Central memory CD8-positive, alpha-beta T cell (primary cell): ENCODE measurements around the gene ITGAD.
A peak's percentile ranks its signal among the peaks of the same experiment; 100 is the strongest.

Source experiments
- ATAC-seq: fragments of 150-1000 bp; cut with Tn5 transposase; replicated peaks from 2 replicates; pipeline ENCODE4 v1.10.0; 2022; ENCODE audit warnings: mild to moderate bottlenecking, moderate FRiP score, moderate number of reproducible peaks; ENCODE audit not compliant: poor library complexity, severe bottlenecking; ENCODE audit errors: extremely low read depth
- DNase-seq, 2 donors: peaks; one replicate each; pipeline ENCODE4 v3.0.0; 2021; ENCODE audit warnings: low spot score in 2 of 2
- H3K27ac Mint-ChIP-seq: one replicate; pipeline ENCODE4 v1.8.0; 2022; ENCODE audit warnings: low read depth, mild to moderate bottlenecking, moderate library complexity, mixed read lengths
- H3K27me3 Mint-ChIP-seq: one replicate; pipeline ENCODE4 v1.8.0; 2022; ENCODE audit warnings: mixed read lengths
- H3K36me3 Mint-ChIP-seq: one replicate; pipeline ENCODE4 v1.8.0; 2022; ENCODE audit warnings: mild to moderate bottlenecking, moderate library complexity, mixed read lengths; ENCODE audit not compliant: insufficient read depth
- H3K4me1 Mint-ChIP-seq: one replicate; pipeline ENCODE4 v1.8.0; 2022; ENCODE audit warnings: mixed read lengths
- H3K4me3 Mint-ChIP-seq: one replicate; pipeline ENCODE4 v1.8.0; 2022; ENCODE audit warnings: mild to moderate bottlenecking, moderate library complexity, mixed read lengths
- H3K9me3 Mint-ChIP-seq: one replicate; pipeline ENCODE4 v1.8.0; 2022; ENCODE audit warnings: mixed read lengths

ITGAD gene

GRCh38 chr16:31452631-31453106, 59.5 kb downstream of the ITGAD start:
- ATAC-seq (no peak), DNase-seq (no peak)
- Mint-ChIP-seq H3K4me3 (no peak overlapping the region), H3K4me1 (peaks cover 33% of the 10 kb centered on the region), H3K36me3 (no peaks in the 10 kb centered on the region), H3K9me3 (no peaks in the 10 kb centered on the region), H3K27me3 (no peaks in the 10 kb centered on the region), H3K27ac (no peak overlapping the region)

GRCh38 chr16:31453255-31454204, 60.4 kb downstream of the ITGAD start:
- Mint-ChIP-seq H3K4me1 (peaks cover 39% of the 10 kb centered on the region), H3K9me3 (no peaks in the 10 kb centered on the region), H3K27me3 (no peaks in the 10 kb centered on the region), H3K4me3 (no peak overlapping the region), H3K27ac (peak overlapping the region; percentile 6), H3K36me3 (peaks cover 7% of the 10 kb centered on the region)
- DNase-seq (no peak), ATAC-seq (no peak)

- ATAC-seq (no peak), DNase-seq (no peak)
- Mint-ChIP-seq H3K9me3 (no peaks in the 10 kb centered on the region), H3K27ac (no peak overlapping the region), H3K4me1 (peaks cover 43% of the 10 kb centered on the region), H3K4me3 (no peak overlapping the region), H3K36me3 (peaks cover 16% of the 10 kb centered on the region), H3K27me3 (no peaks in the 10 kb centered on the region)
These were observed 62.6 kb downstream of the ITGAD start for GRCh38 chr16:31455601-31456314.

GRCh38 chr16:31456988-31457360, 63.8 kb downstream of the ITGAD start:
- H3K4me3 Mint-ChIP-seq, result no peak overlapping the region
- H3K36me3 Mint-ChIP-seq, result peaks cover 18% of the 10 kb centered on the region
- ATAC-seq (no peak), DNase-seq (no peak)
- H3K9me3 Mint-ChIP-seq, result no peaks in the 10 kb centered on the region
- peak overlapping the region; percentile 94 for H3K27ac Mint-ChIP-seq
- no peaks in the 10 kb centered on the region for H3K27me3 Mint-ChIP-seq
- H3K4me1 Mint-ChIP-seq, result peaks cover 39% of the 10 kb centered on the region

GRCh38 chr16:31458073-31458843, 65.1 kb downstream of the ITGAD start:
- peak; percentile 45 to 67 for DNase-seq
- peaks cover 38% of the 10 kb centered on the region for H3K4me1 Mint-ChIP-seq
- no peaks in the 10 kb centered on the region for H3K27me3 Mint-ChIP-seq
- H3K36me3 Mint-ChIP-seq, result peaks cover 22% of the 10 kb centered on the region
- peak overlapping the region; percentile 94 for H3K27ac Mint-ChIP-seq
- H3K9me3 Mint-ChIP-seq, result no peaks in the 10 kb centered on the region
- peak; percentile 21 for ATAC-seq
- peak overlapping the region; percentile 88 for H3K4me3 Mint-ChIP-seq

DNA sequence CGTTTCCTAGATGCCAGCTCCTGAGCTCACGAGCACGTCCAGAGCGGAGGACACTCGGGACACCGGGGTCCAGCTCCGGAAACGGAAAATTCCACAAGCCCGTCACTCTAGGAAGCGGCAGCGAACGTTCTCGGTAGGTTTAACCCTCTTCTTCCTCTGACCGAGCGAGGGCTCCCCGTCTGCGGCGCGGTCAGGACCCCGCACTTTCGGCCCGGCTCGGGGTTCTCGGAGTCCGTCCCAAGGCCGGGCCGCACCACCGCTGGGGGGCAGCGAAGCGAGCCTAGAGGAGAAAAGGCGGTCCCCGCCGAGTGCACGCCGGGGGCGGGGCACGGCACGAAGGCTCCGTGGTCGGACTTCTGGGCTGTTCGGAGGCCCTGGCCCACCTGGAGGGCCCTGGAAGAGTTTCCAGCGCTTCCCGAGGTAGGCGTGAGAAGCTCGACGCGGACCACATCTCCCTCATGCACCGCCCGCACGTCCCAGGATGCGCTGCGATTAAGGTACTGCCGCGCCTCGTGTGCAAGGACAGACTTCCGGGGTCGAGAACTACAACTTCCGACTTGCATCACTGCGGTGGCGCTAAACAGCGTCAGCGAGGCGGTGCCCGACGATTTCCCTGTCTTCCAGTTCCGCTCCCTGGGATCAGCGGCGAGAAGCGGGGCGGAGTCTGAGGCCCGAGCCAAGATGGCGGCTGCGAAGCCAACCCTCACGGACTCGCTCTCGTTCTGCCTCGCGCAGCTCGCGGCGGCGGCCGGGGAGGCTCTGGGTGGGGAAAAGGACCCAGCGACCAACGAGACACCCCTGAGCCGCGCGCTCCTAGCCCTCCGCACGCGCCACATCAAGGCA, 65.9 kb downstream of the ITGAD start, which contains the start of gene ARMC5:
ARMC5 (plus strand) TSS at position 658 of the 843 bp plus-strand sequence; CDS start at position 682, 24 bp downstream.
- peak; percentile 90 to 94 for DNase-seq
- Mint-ChIP-seq H3K27me3 (no peaks in the 10 kb centered on the region), H3K9me3 (no peaks in the 10 kb centered on the region), H3K4me3 (peak within 1 kb of the TSS; percentile 88), H3K27ac (peak within 1 kb of the TSS; percentile 94), H3K4me1 (peaks cover 32% of the 10 kb centered on the region), H3K36me3 (peaks cover 28% of the 10 kb centered on the region)
- peak; percentile 72 for ATAC-seq

DNA sequence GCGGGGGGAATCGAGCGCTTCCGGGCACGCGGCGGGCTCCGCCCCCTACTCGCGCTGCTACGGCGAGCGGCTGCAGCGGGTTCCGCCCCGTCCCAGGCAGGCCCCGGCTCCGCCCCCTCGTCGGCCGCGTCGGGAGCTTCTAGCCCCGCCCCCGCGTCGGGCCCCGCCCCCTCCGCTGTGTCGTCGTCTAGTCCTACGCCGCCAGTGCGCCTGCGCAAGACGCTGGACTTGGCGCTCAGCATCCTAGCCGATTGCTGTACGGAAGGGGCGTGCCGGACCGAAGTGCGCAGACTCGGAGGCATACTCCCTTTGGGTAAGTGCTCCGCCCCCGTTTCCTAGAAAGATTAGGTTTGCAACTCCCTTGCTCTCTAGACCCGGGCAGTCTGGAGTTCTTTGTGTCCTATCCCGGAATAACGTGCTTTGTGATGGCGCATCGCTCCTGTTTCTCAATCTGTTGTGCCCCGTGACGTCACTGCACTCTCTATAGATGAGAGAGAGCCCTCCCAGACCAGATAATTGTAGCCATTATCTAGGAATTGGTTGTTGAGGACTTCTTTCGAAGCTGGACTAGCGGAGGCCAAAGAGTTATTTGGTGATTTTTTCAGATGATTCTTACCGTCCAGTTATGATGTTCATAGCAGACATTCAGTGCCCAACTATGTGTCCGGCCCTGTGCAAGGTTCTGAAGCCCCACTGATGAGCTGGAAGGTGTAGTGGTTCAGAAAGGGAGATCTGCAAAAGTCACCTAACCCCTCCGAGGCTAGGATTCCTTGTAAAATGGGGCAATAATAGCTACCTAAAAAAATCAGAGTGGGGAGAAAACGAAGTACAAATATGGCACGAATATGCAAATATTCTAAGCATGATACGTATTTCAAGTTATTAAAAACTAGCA, 66.8 kb downstream of the ITGAD start:
- peak overlapping the region; percentile 88 for H3K4me3 Mint-ChIP-seq
- DNase-seq (peak; percentile 99), ATAC-seq (peak; percentile 76)
- H3K27me3 Mint-ChIP-seq, result no peaks in the 10 kb centered on the region
- peaks cover 34% of the 10 kb centered on the region for H3K4me1 Mint-ChIP-seq
- H3K27ac Mint-ChIP-seq, result peak overlapping the region; percentile 94
- no peaks in the 10 kb centered on the region for H3K9me3 Mint-ChIP-seq
- peaks cover 31% of the 10 kb centered on the region for H3K36me3 Mint-ChIP-seq

- Mint-ChIP-seq H3K4me3 (peak overlapping the region; percentile 88), H3K36me3 (peaks cover 34% of the 10 kb centered on the region), H3K4me1 (peaks cover 29% of the 10 kb centered on the region), H3K9me3 (no peaks in the 10 kb centered on the region), H3K27ac (peak overlapping the region; percentile 94), H3K27me3 (no peaks in the 10 kb centered on the region)
- DNase-seq (no peak), ATAC-seq (no peak)
These were observed 67.5 kb downstream of the ITGAD start for GRCh38 chr16:31460582-31461002.

- peaks cover 36% of the 10 kb centered on the region for H3K36me3 Mint-ChIP-seq
- no peak for ATAC-seq
- no peaks in the 10 kb centered on the region for H3K27me3 Mint-ChIP-seq
- H3K4me1 Mint-ChIP-seq, result peaks cover 24% of the 10 kb centered on the region
- no peak overlapping the region for H3K4me3 Mint-ChIP-seq
- no peak overlapping the region for H3K27ac Mint-ChIP-seq
- H3K9me3 Mint-ChIP-seq, result no peaks in the 10 kb centered on the region
- no peak for DNase-seq
These were observed 68.2 kb downstream of the ITGAD start for GRCh38 chr16:31461201-31461920.

DNA sequence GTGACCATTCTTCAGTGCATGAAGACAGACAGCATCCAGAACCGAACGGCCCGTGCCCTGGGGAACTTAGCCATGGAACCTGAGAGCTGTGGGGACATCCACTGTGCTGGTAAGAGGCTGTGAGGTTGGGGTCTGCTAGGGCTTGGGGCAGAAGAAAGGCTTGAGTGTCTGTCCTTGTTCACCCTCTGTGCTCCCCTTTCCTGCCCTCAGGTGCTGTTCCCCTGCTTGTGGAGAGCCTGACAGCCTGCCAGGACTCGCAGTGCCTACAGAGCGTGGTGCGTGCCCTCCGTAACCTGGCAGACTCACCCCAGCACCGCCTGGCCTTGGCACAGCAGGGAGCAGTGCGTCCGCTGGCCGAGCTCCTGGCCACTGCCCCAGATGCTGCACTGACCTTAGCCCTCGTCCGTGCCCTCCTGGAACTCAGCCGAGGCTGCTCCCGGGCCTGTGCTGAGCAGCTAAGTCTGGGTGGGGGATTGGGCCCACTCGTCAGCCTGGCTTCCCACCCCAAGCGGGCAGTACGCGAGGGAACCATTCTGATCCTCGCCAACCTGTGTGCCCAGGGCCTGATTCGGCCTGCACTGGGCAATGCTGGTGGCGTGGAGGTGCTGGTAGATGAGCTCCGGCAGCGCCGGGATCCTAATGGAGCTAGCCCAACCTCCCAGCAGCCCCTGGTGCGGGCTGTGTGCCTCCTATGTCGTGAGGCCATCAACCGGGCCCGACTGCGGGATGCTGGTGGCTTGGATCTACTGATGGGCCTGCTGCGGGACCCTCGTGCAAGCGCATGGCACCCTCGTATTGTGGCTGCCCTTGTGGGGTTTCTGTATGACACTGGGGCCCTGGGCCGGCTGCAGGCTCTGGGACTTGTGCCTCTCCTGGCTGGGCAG, 69.0 kb downstream of the ITGAD start:
- no peaks in the 10 kb centered on the region for H3K27me3 Mint-ChIP-seq
- H3K27ac Mint-ChIP-seq, result no peak overlapping the region
- peaks cover 37% of the 10 kb centered on the region for H3K36me3 Mint-ChIP-seq
- no peak for ATAC-seq
- H3K9me3 Mint-ChIP-seq, result no peaks in the 10 kb centered on the region
- peaks cover 30% of the 10 kb centered on the region for H3K4me1 Mint-ChIP-seq
- no peak overlapping the region for H3K4me3 Mint-ChIP-seq
- no peak for DNase-seq
